ENCODE data around the gene RARG.

- TF ChIP-seq CTCF (IDR thresholded peaks at IDR 0.05; ENCODE audit: extremely low read depth in 1 of 2, insufficient read depth in 1 of 2, low read depth in 1 of 2, low read length in 2 of 2), result no peak
- TF ChIP-seq POLR2AphosphoS5 (IDR thresholded peaks at IDR 0.05; ENCODE audit: insufficient read depth, low read depth, low read length), result no peak
- TF ChIP-seq EZH2 (IDR thresholded peaks at IDR 0.05; ENCODE audit: borderline replicate concordance, low read depth, low read length, severe bottlenecking), result no peak
- TF ChIP-seq FOS (IDR thresholded peaks at IDR 0.05; ENCODE audit: borderline replicate concordance, insufficient read depth, low read length), result no peak
- no peak for TF ChIP-seq POLR2A (IDR thresholded peaks at IDR 0.05; ENCODE audit: low read depth, low read length)
- no peak for TF ChIP-seq JUN (IDR thresholded peaks at IDR 0.05; ENCODE audit: borderline replicate concordance, insufficient read depth, insufficient read length, low read depth)
- no peak for TF ChIP-seq MAX (IDR thresholded peaks at IDR 0.05; ENCODE audit: insufficient read depth, insufficient read length)
- TF ChIP-seq GATA2 (IDR thresholded peaks at IDR 0.05; ENCODE audit: insufficient read depth, insufficient read length, low read depth, low read length), result no peak
Measured at GRCh38 chr12:53229454-53229853, 2.6 kb downstream of the RARG start.
